ENCODE measurements around the gene ZNF326. TPM values are rescaled to one million over a fixed set of nuclear protein-coding genes. Genes with fewer than 3 reads are reported as not detected.

ZNF326 gene
- total and polyA plus RNA-seq, 2 experiments from 2014 or later = 16.5 to 36.1 TPM

DNA sequence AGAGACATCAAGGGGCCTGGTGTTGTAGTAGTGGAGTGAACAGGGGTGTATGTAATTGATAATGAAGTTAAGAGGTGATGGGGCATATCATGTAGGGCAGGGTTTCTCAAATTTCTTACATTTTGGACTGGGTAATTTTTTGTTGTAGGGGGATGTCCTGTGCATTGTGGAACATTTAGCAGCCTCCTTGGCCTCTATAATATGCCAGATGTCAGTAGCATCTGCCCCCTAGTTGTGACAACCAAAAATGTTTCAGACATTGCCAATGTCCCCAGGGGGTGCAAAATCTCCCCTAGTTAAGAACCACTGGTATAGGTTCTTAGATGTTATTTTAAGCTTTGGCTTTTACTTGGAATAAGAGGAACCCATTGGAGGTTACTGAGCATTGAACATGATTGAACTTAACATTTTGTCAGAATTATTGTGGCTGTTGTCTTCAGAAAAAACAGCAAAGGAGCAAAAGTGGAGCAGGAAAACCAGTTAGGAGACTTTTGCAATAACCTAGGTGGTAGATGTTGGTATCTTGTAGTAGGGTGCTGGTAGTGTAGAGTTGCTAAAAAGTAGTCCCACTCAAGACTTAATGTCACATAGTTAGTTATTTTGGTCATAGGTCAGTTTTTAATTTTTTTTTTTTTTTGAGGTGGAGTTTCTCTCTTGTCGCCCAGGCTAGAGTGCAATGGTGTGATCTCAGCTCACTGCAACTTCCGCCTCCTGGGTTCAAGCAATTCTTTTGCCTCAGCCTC lies 6.2 kb downstream of the ZNF326 start:
- no peak overlapping the region for H3K27ac ChIP-seq
- no peaks in the 10 kb centered on the region for H3K27me3 ChIP-seq
- H3K36me3 ChIP-seq = peaks cover 15% of the 10 kb centered on the region
- no peaks in the 10 kb centered on the region for H3K9me3 ChIP-seq (ENCODE audit: low read depth)
- peaks cover 22% of the 10 kb centered on the region for H3K4me1 ChIP-seq (ENCODE audit: low read depth)
- DNase-seq (ENCODE audit: low read depth in 1 of 2, low spot score in 1 of 2) = no peak
- H3K4me3 ChIP-seq = no peak overlapping the region
- TF ChIP-seq, protein P1, sequence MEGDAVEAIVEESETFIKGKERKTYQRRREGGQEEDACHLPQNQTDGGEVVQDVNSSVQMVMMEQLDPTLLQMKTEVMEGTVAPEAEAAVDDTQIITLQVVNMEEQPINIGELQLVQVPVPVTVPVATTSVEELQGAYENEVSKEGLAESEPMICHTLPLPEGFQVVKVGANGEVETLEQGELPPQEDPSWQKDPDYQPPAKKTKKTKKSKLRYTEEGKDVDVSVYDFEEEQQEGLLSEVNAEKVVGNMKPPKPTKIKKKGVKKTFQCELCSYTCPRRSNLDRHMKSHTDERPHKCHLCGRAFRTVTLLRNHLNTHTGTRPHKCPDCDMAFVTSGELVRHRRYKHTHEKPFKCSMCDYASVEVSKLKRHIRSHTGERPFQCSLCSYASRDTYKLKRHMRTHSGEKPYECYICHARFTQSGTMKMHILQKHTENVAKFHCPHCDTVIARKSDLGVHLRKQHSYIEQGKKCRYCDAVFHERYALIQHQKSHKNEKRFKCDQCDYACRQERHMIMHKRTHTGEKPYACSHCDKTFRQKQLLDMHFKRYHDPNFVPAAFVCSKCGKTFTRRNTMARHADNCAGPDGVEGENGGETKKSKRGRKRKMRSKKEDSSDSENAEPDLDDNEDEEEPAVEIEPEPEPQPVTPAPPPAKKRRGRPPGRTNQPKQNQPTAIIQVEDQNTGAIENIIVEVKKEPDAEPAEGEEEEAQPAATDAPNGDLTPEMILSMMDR (IDR thresholded peaks at IDR 0.05; ENCODE audit: low read depth, low read length) = no peak

DNA sequence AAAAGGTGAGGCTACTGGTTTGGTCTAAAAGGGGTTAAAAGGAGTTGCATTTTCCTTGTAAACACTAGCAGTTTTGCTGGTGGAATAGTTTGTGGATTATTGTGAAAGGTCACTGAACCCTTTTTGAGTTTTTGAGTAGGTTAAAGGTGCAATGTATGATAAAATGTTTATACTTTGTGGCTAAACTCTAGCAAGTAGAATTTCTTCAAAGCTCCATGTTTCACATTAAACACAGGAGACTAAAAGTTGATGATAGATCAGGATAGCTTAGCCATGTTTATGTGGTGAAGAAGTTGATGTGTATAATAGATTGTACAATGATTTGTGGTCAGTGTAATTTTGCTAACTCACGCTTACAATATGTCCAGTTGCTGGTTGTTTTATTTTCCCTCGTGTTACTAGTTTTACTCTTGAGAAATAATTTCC lies 13.1 kb downstream of the ZNF326 start:
- peaks cover 8% of the 10 kb centered on the region for H3K4me1 ChIP-seq (ENCODE audit: low read depth)
- TF ChIP-seq, protein P1 (IDR thresholded peaks at IDR 0.05; ENCODE audit: low read depth, low read length) = no peak
- no peaks in the 10 kb centered on the region for H3K27me3 ChIP-seq
- H3K9me3 ChIP-seq (ENCODE audit: low read depth) = no peaks in the 10 kb centered on the region
- no peak for DNase-seq (ENCODE audit: low read depth in 1 of 2, low spot score in 1 of 2)
- no peak overlapping the region for H3K27ac ChIP-seq
- no peak overlapping the region for H3K4me3 ChIP-seq
- H3K36me3 ChIP-seq = peaks cover 56% of the 10 kb centered on the region

DNA sequence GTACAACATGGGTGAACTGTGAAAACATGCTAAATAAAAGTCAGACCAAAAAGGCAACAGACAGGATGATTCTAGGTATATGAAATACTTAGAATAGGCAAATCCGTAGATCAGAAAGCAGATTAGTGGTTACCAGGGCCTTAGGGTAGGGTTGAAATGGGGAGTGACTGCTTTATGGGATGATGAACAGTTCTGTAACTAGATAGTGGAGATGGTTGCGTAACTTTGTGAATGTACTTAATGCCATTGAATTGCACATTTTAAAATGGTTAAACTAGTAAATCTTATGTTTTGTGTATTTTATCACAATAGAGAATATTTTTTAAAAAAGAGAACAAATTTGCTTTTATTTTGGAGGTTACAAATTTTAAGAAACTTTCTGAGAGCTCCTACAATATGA lies 17.4 kb downstream of the ZNF326 start:
- TF ChIP-seq, protein P1 (IDR thresholded peaks at IDR 0.05; ENCODE audit: low read depth, low read length) = no peak
- H3K36me3 ChIP-seq = peaks cover 67% of the 10 kb centered on the region
- H3K4me3 ChIP-seq = no peak overlapping the region
- no peaks in the 10 kb centered on the region for H3K9me3 ChIP-seq (ENCODE audit: low read depth)
- peaks cover 14% of the 10 kb centered on the region for H3K4me1 ChIP-seq (ENCODE audit: low read depth)
- DNase-seq (ENCODE audit: low read depth in 1 of 2, low spot score in 1 of 2) = no peak
- H3K27ac ChIP-seq = no peak overlapping the region
- no peaks in the 10 kb centered on the region for H3K27me3 ChIP-seq

DNA sequence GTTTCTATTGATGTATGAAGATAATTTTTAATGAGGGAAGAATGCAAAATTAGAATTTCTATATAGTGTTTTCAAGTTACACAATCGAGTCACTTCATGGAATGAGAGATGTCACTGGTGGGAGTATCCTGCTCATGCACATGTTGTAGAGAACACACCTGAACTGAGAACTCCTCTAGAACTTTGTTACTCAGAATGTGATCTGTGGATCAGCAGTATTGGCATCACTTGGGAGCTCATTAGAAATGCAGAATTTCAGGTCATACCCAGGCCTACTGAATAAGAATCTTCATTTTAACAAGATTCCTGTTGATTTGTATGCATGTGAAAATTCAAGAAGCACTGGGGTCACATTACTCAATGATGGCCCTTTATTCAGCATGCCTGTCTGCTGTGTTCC lies 28.8 kb downstream of the ZNF326 start:
- Histone ChIP-seq H3K27me3 (no peaks in the 10 kb centered on the region), H3K36me3 (peaks cover 76% of the 10 kb centered on the region), H3K27ac (no peak overlapping the region), H3K9me3 (ENCODE audit: low read depth) (no peaks in the 10 kb centered on the region), H3K4me1 (ENCODE audit: low read depth) (no peaks in the 10 kb centered on the region), H3K4me3 (no peak overlapping the region)
- DNase-seq (ENCODE audit: low read depth in 1 of 2, low spot score in 1 of 2) = no peak
- TF ChIP-seq, protein P1 (IDR thresholded peaks at IDR 0.05; ENCODE audit: low read depth, low read length) = no peak

DNA sequence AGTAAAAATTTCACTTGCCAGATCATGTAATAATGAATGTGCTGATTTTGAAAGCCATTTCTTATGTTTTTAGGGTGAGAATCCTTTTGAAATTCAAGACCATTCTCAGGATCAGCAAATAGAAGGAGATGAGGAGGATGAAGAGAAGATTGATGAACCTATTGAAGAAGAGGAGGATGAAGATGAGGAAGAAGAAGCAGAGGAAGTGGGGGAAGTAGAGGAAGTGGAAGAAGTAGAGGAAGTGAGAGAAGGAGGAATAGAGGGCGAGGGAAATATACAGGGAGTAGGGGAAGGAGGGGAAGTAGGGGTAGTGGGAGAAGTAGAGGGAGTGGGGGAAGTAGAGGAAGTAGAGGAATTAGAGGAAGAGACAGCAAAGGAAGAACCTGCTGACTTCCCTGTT lies 32.4 kb downstream of the ZNF326 start:
- no peaks in the 10 kb centered on the region for H3K9me3 ChIP-seq (ENCODE audit: low read depth)
- H3K27me3 ChIP-seq = no peaks in the 10 kb centered on the region
- TF ChIP-seq, protein P1 (IDR thresholded peaks at IDR 0.05; ENCODE audit: low read depth, low read length) = no peak
- no peak overlapping the region for H3K4me3 ChIP-seq
- DNase-seq (ENCODE audit: low read depth in 1 of 2, low spot score in 1 of 2) = no peak
- peaks cover 4% of the 10 kb centered on the region for H3K4me1 ChIP-seq (ENCODE audit: low read depth)
- no peak overlapping the region for H3K27ac ChIP-seq
- peaks cover 49% of the 10 kb centered on the region for H3K36me3 ChIP-seq

Data from cardiac muscle cell (in vitro differentiated cells and primary cell).